Caco-2 (cell line): ENCODE measurements around the gene RHBDF2. TPM values are rescaled to one million over a fixed set of nuclear protein-coding genes. Genes with fewer than 3 reads are reported as not detected.

Source experiments
- BruUV-seq: library from RNA; stranded (reverse); fragments of 400-500 nt; replicated peaks from 2 replicates; lab custom pipeline; 2021; lab: Mats Ljungman, UMichigan
- CTCF ChIA-PET: fragments of 300-600 bp; sonication (Branson Sonifier 250); formaldehyde crosslinking; loops from one replicate; lab custom pipeline; 2022; ENCODE audit warnings: antibody characterized with exemption; lab: Charles Lee
- POLR2A ChIA-PET: fragments of 300-600 bp; sonication (Branson Sonifier 250); formaldehyde crosslinking; loops from one replicate; lab custom pipeline; 2022; ENCODE audit warnings: antibody characterized with exemption; lab: Charles Lee
- DNase-seq, 2 experiments: peaks; one replicate each; pipeline versions ENCODE4 v3.0.0 to v3.0.0-alpha.2; 2020 to 2022
- H3K27me3 ChIP-seq: replicated peaks from 2 replicates; pipeline ENCODE4 v1.6.0; 2011; ENCODE audit warnings: low read length; ENCODE audit not compliant: control insufficient read depth, insufficient read depth
- H3K36me3 ChIP-seq: 2 replicates; pipeline ENCODE4 v1.5.1; 2011; ENCODE audit warnings: low read length; ENCODE audit not compliant: control insufficient read depth, insufficient read depth
- H3K4me1 ChIP-seq: fragments of 250-450 bp; sonication (Bioruptor Pico); 2 replicates; pipeline ENCODE4 v1.5.1; 2020; ENCODE audit warnings: mild to moderate bottlenecking
- H3K4me3 ChIP-seq: 2 replicates; pipeline ENCODE4 v1.5.1; 2011; ENCODE audit warnings: low read depth, mild to moderate bottlenecking, control low read depth, low read length
- H3K9me3 ChIP-seq: fragments of 250-450 bp; sonication (Bioruptor Pico); 2 replicates; pipeline ENCODE4 v1.5.1; 2020; ENCODE audit warnings: mild to moderate bottlenecking, moderate library complexity
- H3K27ac Mint-ChIP-seq: one replicate; pipeline ENCODE4 v1.8.0; 2022; ENCODE audit warnings: mixed read lengths; ENCODE audit not compliant: unreplicated experiment
- H3K27me3 Mint-ChIP-seq: one replicate; pipeline ENCODE4 v1.8.0; 2022; ENCODE audit warnings: mixed read lengths; ENCODE audit not compliant: insufficient read depth, unreplicated experiment
- H3K36me3 Mint-ChIP-seq: one replicate; pipeline ENCODE4 v1.8.0; 2022; ENCODE audit warnings: mild to moderate bottlenecking, mixed read lengths; ENCODE audit not compliant: insufficient read depth, unreplicated experiment
- H3K4me1 Mint-ChIP-seq: one replicate; pipeline ENCODE4 v1.8.0; 2022; ENCODE audit warnings: low read depth, mixed read lengths; ENCODE audit not compliant: unreplicated experiment
- H3K4me3 Mint-ChIP-seq: one replicate; pipeline ENCODE4 v1.8.0; 2022; ENCODE audit warnings: mild to moderate bottlenecking, moderate library complexity, mixed read lengths; ENCODE audit not compliant: unreplicated experiment
- H3K9me3 Mint-ChIP-seq: one replicate; pipeline ENCODE4 v1.8.0; 2022; ENCODE audit warnings: mixed read lengths; ENCODE audit not compliant: unreplicated experiment
- intact Hi-C: fragments of 100-400 bp; cut with micrococcal nuclease; formaldehyde crosslinking; loops from one replicate; pipeline ENCODE4 v1.10.0; 2022; ENCODE audit not compliant: unreplicated experiment
- total RNA-seq: library from RNA; stranded (reverse); gene quantifications from 2 replicates; pipeline ENCODE4 v1.2.3, GENCODE V29; 2022
- TF ChIP-seq, protein P1 (sequence below), 2 experiments: fragments of 200-600 bp in 1 of 2; IDR thresholded peaks; 1 replicate in 1 of 2; 2 replicates in 1 of 2; pipeline versions ENCODE4 v1.5.1 to v1.8.0; 2011 to 2022; ENCODE audit warnings: antibody characterized with exemption in 1 of 2, control low read depth in 1 of 2, inconsistent platforms in 1 of 2, low read depth in 1 of 2, low read length in 1 of 2, mild to moderate bottlenecking in 1 of 2, moderate library complexity in 1 of 2; ENCODE audit not compliant: insufficient read depth in 1 of 2, severe bottlenecking in 1 of 2, unreplicated experiment in 1 of 2

The RHBDF2 gene
- total RNA-seq, 1 experiment from 2014 or later = 33.8 TPM

GRCh38 chr17:76432004-76432403, 69.2 kb downstream of the RHBDF2 start:
- no peaks in the 10 kb centered on the region for H3K27me3 ChIP-seq
- TF ChIP-seq, protein P1, sequence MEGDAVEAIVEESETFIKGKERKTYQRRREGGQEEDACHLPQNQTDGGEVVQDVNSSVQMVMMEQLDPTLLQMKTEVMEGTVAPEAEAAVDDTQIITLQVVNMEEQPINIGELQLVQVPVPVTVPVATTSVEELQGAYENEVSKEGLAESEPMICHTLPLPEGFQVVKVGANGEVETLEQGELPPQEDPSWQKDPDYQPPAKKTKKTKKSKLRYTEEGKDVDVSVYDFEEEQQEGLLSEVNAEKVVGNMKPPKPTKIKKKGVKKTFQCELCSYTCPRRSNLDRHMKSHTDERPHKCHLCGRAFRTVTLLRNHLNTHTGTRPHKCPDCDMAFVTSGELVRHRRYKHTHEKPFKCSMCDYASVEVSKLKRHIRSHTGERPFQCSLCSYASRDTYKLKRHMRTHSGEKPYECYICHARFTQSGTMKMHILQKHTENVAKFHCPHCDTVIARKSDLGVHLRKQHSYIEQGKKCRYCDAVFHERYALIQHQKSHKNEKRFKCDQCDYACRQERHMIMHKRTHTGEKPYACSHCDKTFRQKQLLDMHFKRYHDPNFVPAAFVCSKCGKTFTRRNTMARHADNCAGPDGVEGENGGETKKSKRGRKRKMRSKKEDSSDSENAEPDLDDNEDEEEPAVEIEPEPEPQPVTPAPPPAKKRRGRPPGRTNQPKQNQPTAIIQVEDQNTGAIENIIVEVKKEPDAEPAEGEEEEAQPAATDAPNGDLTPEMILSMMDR (IDR thresholded peaks at IDR 0.05; ENCODE audit: insufficient read depth in 1 of 2, low read depth in 1 of 2, low read length in 1 of 2, severe bottlenecking in 1 of 2, unreplicated experiment in 1 of 2) = no peak
- BruUV-seq = no TSS peak
- no peak overlapping the region for H3K4me3 Mint-ChIP-seq
- H3K9me3 Mint-ChIP-seq = no peaks in the 10 kb centered on the region
- H3K27ac Mint-ChIP-seq = no peak overlapping the region
- no peak for DNase-seq
- no peak overlapping the region for H3K4me3 ChIP-seq
- H3K4me1 Mint-ChIP-seq = peaks cover 6% of the 10 kb centered on the region
- POLR2A ChIA-PET = interaction anchor here (0.6 kb wide), 1 partner anchor 13 kb away, joined by 3 read pairs; no protein-coding TSS in a partner anchor
- H3K36me3 ChIP-seq = no peaks in the 10 kb centered on the region
- no peaks in the 10 kb centered on the region for H3K27me3 Mint-ChIP-seq
- CTCF ChIA-PET = no interaction called here
- H3K4me1 ChIP-seq = no peaks in the 10 kb centered on the region
- H3K36me3 Mint-ChIP-seq = no peaks in the 10 kb centered on the region
- intact Hi-C loops = no loop called here
- H3K9me3 ChIP-seq = no peaks in the 10 kb centered on the region

DNA sequence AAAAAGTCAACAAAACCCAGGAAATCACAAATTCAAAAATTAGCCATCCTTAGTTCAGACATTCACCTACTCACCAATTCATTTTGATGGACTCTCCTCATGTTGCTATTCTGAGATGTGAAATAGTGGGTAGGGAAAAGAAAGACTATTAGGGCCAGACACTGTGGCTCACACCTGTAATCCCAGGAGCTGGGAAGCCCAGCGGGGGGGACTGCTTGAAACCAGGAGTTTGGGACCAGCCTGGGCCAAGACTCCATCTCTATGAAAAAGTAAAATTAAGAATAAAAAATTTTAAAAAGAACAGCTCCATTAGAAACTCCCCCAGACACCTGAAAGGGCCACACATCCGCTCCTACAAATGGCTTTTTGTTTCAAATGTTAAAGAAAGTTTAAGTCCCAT, 69.7 kb downstream of the RHBDF2 start:
- H3K4me3 ChIP-seq = no peak overlapping the region
- intact Hi-C loops = no loop called here
- no peaks in the 10 kb centered on the region for H3K36me3 ChIP-seq
- no peaks in the 10 kb centered on the region for H3K27me3 ChIP-seq
- BruUV-seq = no TSS peak
- Mint-ChIP-seq H3K27ac (no peak overlapping the region), H3K4me3 (no peak overlapping the region), H3K27me3 (no peaks in the 10 kb centered on the region), H3K4me1 (peaks cover 6% of the 10 kb centered on the region), H3K36me3 (no peaks in the 10 kb centered on the region), H3K9me3 (no peaks in the 10 kb centered on the region)
- no peaks in the 10 kb centered on the region for H3K9me3 ChIP-seq
- no peak for DNase-seq
- no peaks in the 10 kb centered on the region for H3K4me1 ChIP-seq
- ChIA-PET CTCF (no interaction called here), POLR2A (interaction anchor here (0.6 kb wide), 1 partner anchor 14 kb away, joined by 3 read pairs; no protein-coding TSS in a partner anchor)
- TF ChIP-seq, protein P1 (IDR thresholded peaks at IDR 0.05; ENCODE audit: insufficient read depth in 1 of 2, low read depth in 1 of 2, low read length in 1 of 2, severe bottlenecking in 1 of 2, unreplicated experiment in 1 of 2) = no peak

- BruUV-seq = no TSS peak
- TF ChIP-seq, protein P1 (IDR thresholded peaks at IDR 0.05; ENCODE audit: insufficient read depth in 1 of 2, low read depth in 1 of 2, low read length in 1 of 2, severe bottlenecking in 1 of 2, unreplicated experiment in 1 of 2) = no peak
- ChIA-PET POLR2A (no interaction called here), CTCF (no interaction called here)
- H3K4me3 Mint-ChIP-seq = no peak overlapping the region
- no peaks in the 10 kb centered on the region for H3K4me1 ChIP-seq
- H3K36me3 ChIP-seq = no peaks in the 10 kb centered on the region
- H3K27ac Mint-ChIP-seq = no peak overlapping the region
- H3K36me3 Mint-ChIP-seq = peaks cover 8% of the 10 kb centered on the region
- H3K9me3 Mint-ChIP-seq = no peaks in the 10 kb centered on the region
- DNase-seq = no peak
- H3K4me1 Mint-ChIP-seq = no peaks in the 10 kb centered on the region
- H3K4me3 ChIP-seq = no peak overlapping the region
- intact Hi-C loops = no loop called here
- no peaks in the 10 kb centered on the region for H3K27me3 ChIP-seq
- no peaks in the 10 kb centered on the region for H3K9me3 ChIP-seq
- H3K27me3 Mint-ChIP-seq = no peaks in the 10 kb centered on the region
Measured at GRCh38 chr17:76428511-76428910, 72.7 kb downstream of the RHBDF2 start.
